ENCODE data around the gene KHDRBS1. TPM values are rescaled to one million over a fixed set of nuclear protein-coding genes. Genes with fewer than 3 reads are reported as not detected.
"Not testable (repeated sequence)": the region's sequence is repeated elsewhere in the genome, so short reads cannot be mapped to it uniquely, and the experiment has no call there.

Gene KHDRBS1
- total RNA-seq, 1 experiment from 2014 or later, result 90.4 TPM

GRCh38 chr1:32063261-32063681 is 49.6 kb downstream of the KHDRBS1 start:
- peak; percentile 62 for DNase-seq (ENCODE audit: low spot score)

GRCh38 chr1:32065613-32066488 is 52.2 kb downstream of the KHDRBS1 start:
- DNase-seq (ENCODE audit: low spot score), result not testable (repeated sequence)

- DNase-seq (ENCODE audit: low spot score), result peak; percentile 40
Observed at GRCh38 chr1:32066489-32066873, 52.8 kb downstream of the KHDRBS1 start.

- no peak for DNase-seq (ENCODE audit: low spot score)
Observed at GRCh38 chr1:32068957-32069588, 55.4 kb downstream of the KHDRBS1 start.

- no peak for DNase-seq (ENCODE audit: low spot score)
Observed at GRCh38 chr1:32071758-32072621, 58.3 kb downstream of the KHDRBS1 start.

- peak; percentile 90 for DNase-seq (ENCODE audit: low spot score)
Observed at GRCh38 chr1:32072622-32073298, 59.1 kb downstream of the KHDRBS1 start, which contains the start of gene TMEM39B. TMEM39B (plus strand) TSS chr1:32072939; CDS start chr1:32073048, 109 bp downstream.

GRCh38 chr1:32073299-32074229 is 59.9 kb downstream of the KHDRBS1 start:
- DNase-seq (ENCODE audit: low spot score), result no peak

GRCh38 chr1:32074841-32075240 is 61.2 kb downstream of the KHDRBS1 start:
- no peak for DNase-seq (ENCODE audit: low spot score)

GRCh38 chr1:32077451-32077850 is 63.8 kb downstream of the KHDRBS1 start:
- DNase-seq (ENCODE audit: low spot score), result no peak

GRCh38 chr1:32082022-32082421 is 68.4 kb downstream of the KHDRBS1 start:
- no peak for DNase-seq (ENCODE audit: low spot score)

- DNase-seq (ENCODE audit: low spot score), result not testable (repeated sequence)
Observed at GRCh38 chr1:32086381-32086780, 72.7 kb downstream of the KHDRBS1 start.

GRCh38 chr1:32091176-32091575 is 77.5 kb downstream of the KHDRBS1 start:
- no peak for DNase-seq (ENCODE audit: low spot score)

- no peak for DNase-seq (ENCODE audit: low spot score)
Observed at GRCh38 chr1:32091591-32091990, 77.9 kb downstream of the KHDRBS1 start.

Small RNA genes lying within 50 kb of the gene (small RNA-seq; reads per million reads assigned to genes)
- gene MIR5585 (not detected), gene RF00017 (not detected)

Other genes starting within 250 kb of the KHDRBS1 start
- gene ADGRB2, start 249.5 kb upstream of the KHDRBS1 start, total RNA-seq (2014; rRNA removed; shearing (Covaris generic)), result 1.2 and 2.2 TPM in 2 replicates
- 0.10 and 0.20 TPM in 2 replicates for gene SPOCD1, start 197.8 kb upstream of the KHDRBS1 start, total RNA-seq (2014; rRNA removed; shearing (Covaris generic))
- gene PTP4A2, start 75.5 kb upstream of the KHDRBS1 start, total RNA-seq (2014; rRNA removed; shearing (Covaris generic)), result 198 and 218 TPM in 2 replicates
- gene TMEM39B, start 59.1 kb downstream of the KHDRBS1 start, total RNA-seq (2014; rRNA removed; shearing (Covaris generic)), result 10.7 and 11.0 TPM in 2 replicates
- 22.9 and 25.4 TPM in 2 replicates for gene KPNA6, start 94.2 kb downstream of the KHDRBS1 start, total RNA-seq (2014; rRNA removed; shearing (Covaris generic))
- gene TXLNA, start 165.8 kb downstream of the KHDRBS1 start, total RNA-seq (2014; rRNA removed; shearing (Covaris generic)), result 48.6 and 54.8 TPM in 2 replicates
- gene CCDC28B, start 186.7 kb downstream of the KHDRBS1 start, total RNA-seq (2014; rRNA removed; shearing (Covaris generic)), result 9.5 and 12.3 TPM in 2 replicates
- gene IQCC, start 191.8 kb downstream of the KHDRBS1 start, total RNA-seq (2014; rRNA removed; shearing (Covaris generic)), result 4.8 and 9.1 TPM in 2 replicates
- gene DCDC2B, start 195.2 kb downstream of the KHDRBS1 start, total RNA-seq (2014; rRNA removed; shearing (Covaris generic)), result not detected in 2 replicates
- gene TMEM234, start 208.5 kb downstream of the KHDRBS1 start, total RNA-seq (2014; rRNA removed; shearing (Covaris generic)), result 21.7 and 25.1 TPM in 2 replicates
- gene EIF3I, start 208.5 kb downstream of the KHDRBS1 start, total RNA-seq (2014; rRNA removed; shearing (Covaris generic)), result 331 and 332 TPM in 2 replicates
- gene FAM167B, start 233.4 kb downstream of the KHDRBS1 start, total RNA-seq (2014; rRNA removed; shearing (Covaris generic)), result 0.29 TPM in 1 of 2 replicates, not detected in the other
- 0.33 and 0.76 TPM in 2 replicates for gene LCK, start 237.4 kb downstream of the KHDRBS1 start, total RNA-seq (2014; rRNA removed; shearing (Covaris generic))

Measured in HT-29 (cell line).